Neuronal stem cell (in vitro differentiated cells): ENCODE measurements around the gene ZNF682.
"Not testable (repeated sequence)": the region's sequence is repeated elsewhere in the genome, so short reads cannot be mapped to it uniquely, and the experiment has no call there.

ENCODE experiments used
- DNase-seq: peaks from one replicate; pipeline ENCODE4 v3.0.0-alpha.2; 2013; ENCODE audit warnings: low spot score
- H2AFZ ChIP-seq: one replicate; pipeline ENCODE4 v1.6.1; 2013; ENCODE audit warnings: mild to moderate bottlenecking, low read length, inconsistent platforms
- H2AK5ac ChIP-seq: 2 replicates; pipeline ENCODE4 v1.6.1; 2013; ENCODE audit warnings: low read depth, mild to moderate bottlenecking, inconsistent platforms, low read length, moderate library complexity, mixed read lengths
- H2BK120ac ChIP-seq: 2 replicates; pipeline ENCODE4 v1.6.1; 2013; ENCODE audit warnings: low read depth, mild to moderate bottlenecking, inconsistent platforms, low read length, moderate library complexity, mixed read lengths
- H2BK12ac ChIP-seq: one replicate; pipeline ENCODE4 v1.6.1; 2013; ENCODE audit warnings: low read length, inconsistent platforms
- H2BK15ac ChIP-seq: 2 replicates; pipeline ENCODE4 v1.6.1; 2013; ENCODE audit warnings: mild to moderate bottlenecking, low read length, inconsistent platforms, mixed read lengths
- H2BK5ac ChIP-seq: one replicate; pipeline ENCODE4 v1.6.1; 2013; ENCODE audit warnings: inconsistent platforms, mild to moderate bottlenecking, low read length, moderate library complexity
- H3K14ac ChIP-seq: one replicate; pipeline ENCODE4 v1.6.1; 2013; ENCODE audit warnings: low read length, inconsistent platforms
- H3K18ac ChIP-seq: 2 replicates; pipeline ENCODE4 v1.6.1; 2013; ENCODE audit warnings: low read length, inconsistent platforms
- H3K23ac ChIP-seq: 2 replicates; pipeline ENCODE4 v1.6.1; 2013; ENCODE audit warnings: low read depth, mild to moderate bottlenecking, mixed read lengths, low read length, inconsistent platforms; ENCODE audit not compliant: poor library complexity
- H3K27ac ChIP-seq: replicated peaks from 3 replicates; pipeline ENCODE4 v1.5.1; 2013; ENCODE audit warnings: low read length, inconsistent platforms
- H3K27me3 ChIP-seq, 3 experiments: 2 replicates each; pipeline ENCODE4 v1.6.1; 2013; ENCODE audit warnings: low read length in 3 of 3, mild to moderate bottlenecking in 2 of 3, inconsistent platforms in 1 of 3, low read depth in 1 of 3, mixed read lengths in 1 of 3, moderate library complexity in 1 of 3; ENCODE audit not compliant: control insufficient read depth in 3 of 3, insufficient read depth in 3 of 3
- H3K36me3 ChIP-seq, 2 donors: replicated peaks in 1 of 2; 2 replicates each; pipeline ENCODE4 v1.6.1; 2013; ENCODE audit warnings: low read length in 2 of 2; ENCODE audit not compliant: control insufficient read depth in 2 of 2, insufficient read depth in 2 of 2
- H3K4ac ChIP-seq: 2 replicates; pipeline ENCODE4 v1.6.1; 2013; ENCODE audit warnings: inconsistent platforms, mild to moderate bottlenecking, low read length, moderate library complexity
- H3K4me1 ChIP-seq, 2 donors: 1 replicate in 1 of 2; 2 replicates in 1 of 2; pipeline ENCODE4 v1.6.1; 2013; ENCODE audit warnings: low read length in 2 of 2, low read depth in 1 of 2; ENCODE audit not compliant: control insufficient read depth in 2 of 2, insufficient read depth in 1 of 2
- H3K4me2 ChIP-seq: one replicate; pipeline ENCODE4 v1.6.1; 2013; ENCODE audit warnings: mild to moderate bottlenecking, low read length, inconsistent platforms; ENCODE audit not compliant: insufficient read depth, poor library complexity, severe bottlenecking
- H3K4me3 ChIP-seq, 2 donors: 2 replicates each; pipeline ENCODE4 v1.5.1; 2013; ENCODE audit warnings: low read length in 2 of 2, mild to moderate bottlenecking in 2 of 2, inconsistent platforms in 1 of 2, moderate library complexity in 1 of 2
- H3K79me1 ChIP-seq: one replicate; pipeline ENCODE4 v1.6.1; 2013; ENCODE audit warnings: low read depth, mild to moderate bottlenecking, inconsistent platforms, low read length, moderate library complexity
- H3K9ac ChIP-seq: one replicate; pipeline ENCODE4 v1.6.1; 2013; ENCODE audit warnings: mild to moderate bottlenecking, low read depth, low read length, inconsistent platforms; ENCODE audit not compliant: poor library complexity
- H3K9me3 ChIP-seq, 2 donors: replicated peaks in 1 of 2; 2 replicates each; pipeline versions ENCODE3 to v1.6.1; 2013; ENCODE audit warnings: low read length in 2 of 2, mild to moderate bottlenecking in 2 of 2, inconsistent platforms in 1 of 2, low read depth in 1 of 2, mixed read lengths in 1 of 2, moderate library complexity in 1 of 2; ENCODE audit not compliant: control insufficient read depth in 2 of 2, insufficient read depth in 1 of 2
- H4K8ac ChIP-seq: one replicate; pipeline ENCODE4 v1.6.1; 2013; ENCODE audit warnings: low read depth, mild to moderate bottlenecking, inconsistent platforms, low read length, moderate library complexity
- H4K91ac ChIP-seq: one replicate; pipeline ENCODE4 v1.6.1; 2013; ENCODE audit warnings: low read length, low read depth, mild to moderate bottlenecking, inconsistent platforms; ENCODE audit not compliant: poor library complexity
- WGBS, 2 donors: extraction: QIAGEN DNeasy Blood & Tissue Kit; methylation state at CpG; one replicate each; pipeline ENCODE4 v1.1.7; 2013; ENCODE audit warnings: missing lambda C conversion rate in 2 of 2, mixed read lengths in 1 of 2; ENCODE audit not compliant: insufficient read length in 2 of 2, insufficient replicate concordance in 1 of 2; ENCODE audit errors: extremely low coverage in 2 of 2; 5-methylcytosine and 5-hydroxymethylcytosine counted together

Gene ZNF682

GRCh38 chr19:20060282-20060681, 21.0 kb upstream of the ZNF682 start:
- Histone ChIP-seq H3K9ac (no peak overlapping the region), H3K4me2 (no peak overlapping the region), H3K36me3 (no peaks in the 10 kb centered on the region), H2BK120ac (no peak overlapping the region), H3K23ac (no peak overlapping the region), H3K9me3 (no peaks in the 10 kb centered on the region), H3K27ac (no peak overlapping the region), H4K91ac (no peak overlapping the region), H2AFZ (no peak overlapping the region), H3K27me3 (no peaks in the 10 kb centered on the region), H3K4ac (no peak overlapping the region), H3K14ac (no peak overlapping the region), H3K4me3 (no peak overlapping the region), H2BK12ac (no peak overlapping the region), H3K79me1 (no peaks in the 10 kb centered on the region), H2BK15ac (no peak overlapping the region), H3K18ac (no peak overlapping the region), H2AK5ac (no peak overlapping the region), H2BK5ac (no peak overlapping the region), H4K8ac (no peak overlapping the region), H3K4me1 (no peaks in the 10 kb centered on the region)
- WGBS, 2 donors, result no CpG with 5 or more reads among the region's 1 CpG
- no peak for DNase-seq

- not testable (repeated sequence) for H3K79me1 ChIP-seq, H2BK15ac ChIP-seq
Observed at GRCh38 chr19:20058738-20059137, 19.4 kb upstream of the ZNF682 start.

GRCh38 chr19:20051841-20052768, 12.8 kb upstream of the ZNF682 start:
- Histone ChIP-seq H2BK5ac (no peak overlapping the region), H4K8ac (no peak overlapping the region), H3K18ac (peak overlapping the region; percentile 74), H3K27me3 (no peaks in the 10 kb centered on the region), H2BK15ac (no peak overlapping the region), H3K36me3 (no peaks in the 10 kb centered on the region), H3K23ac (peak overlapping the region; percentile 29), H3K4me3 (peak overlapping the region; percentile 75 to 95), H4K91ac (no peak overlapping the region), H3K79me1 (no peaks in the 10 kb centered on the region), H3K9ac (peak overlapping the region; percentile 83), H3K4me2 (peak overlapping the region; percentile 88), H3K4me1 (peaks cover 3 to 4% of the 10 kb centered on the region in 2 donors), H2AK5ac (no peak overlapping the region), H2BK12ac (no peak overlapping the region), H3K9me3 (no peaks in the 10 kb centered on the region), H3K4ac (no peak overlapping the region), H3K27ac (peak overlapping the region; percentile 62), H3K14ac (no peak overlapping the region), H2BK120ac (no peak overlapping the region), H2AFZ (peak overlapping the region; percentile 98)
- DNase-seq, result peak; percentile 95
- WGBS, 2 donors, result no CpG with 5 or more reads among the region's 43 CpGs

More at GRCh38 chr19:20058738-20059137, 19.4 kb upstream of the ZNF682 start:
- not testable (repeated sequence) for H2BK120ac ChIP-seq, H3K4me2 ChIP-seq, H3K18ac ChIP-seq, H3K14ac ChIP-seq, H2BK5ac ChIP-seq, H3K4me3 ChIP-seq, DNase-seq, H2AFZ ChIP-seq, H3K27ac ChIP-seq, H3K23ac ChIP-seq, H3K4ac ChIP-seq, H3K27me3 ChIP-seq, H4K8ac ChIP-seq, H3K9me3 ChIP-seq, H2AK5ac ChIP-seq, H4K91ac ChIP-seq, H3K36me3 ChIP-seq, H2BK12ac ChIP-seq, H3K4me1 ChIP-seq, H3K9ac ChIP-seq

GRCh38 chr19:20045742-20046141, 6.4 kb upstream of the ZNF682 start:
- H3K27me3 ChIP-seq, H3K79me1 ChIP-seq, H4K91ac ChIP-seq, H3K9ac ChIP-seq, H2BK12ac ChIP-seq, H2BK5ac ChIP-seq, H3K27ac ChIP-seq, H3K4me1 ChIP-seq, DNase-seq, H4K8ac ChIP-seq, H2BK120ac ChIP-seq, H3K4me3 ChIP-seq, H3K14ac ChIP-seq, H3K4me2 ChIP-seq, H3K9me3 ChIP-seq, H3K36me3 ChIP-seq, H2AK5ac ChIP-seq, H3K23ac ChIP-seq, H2BK15ac ChIP-seq, H2AFZ ChIP-seq, H3K18ac ChIP-seq, H3K4ac ChIP-seq: not testable (repeated sequence)
- WGBS, 2 donors, result no CpG with 5 or more reads among the region's 5 CpGs
